Natural killer cell treated with Interleukin-12 subunit alpha and Interleukin-12 subunit beta and Interleukin-15 and Interleukin-18, amount 100 ng/mL, for 72 hours (primary cell): Measurements from ENCODE around the gene EXD3. TPM values are rescaled to one million over a fixed set of nuclear protein-coding genes. Genes with fewer than 3 reads are reported as not detected.

Experiments
- ATAC-seq, 2 donors: fragments of 150-1000 bp; cut with Tn5 transposase in 1 of 2; sonication (Bioruptor Pico), chemical (Tn5 transposase) in 1 of 2; 2 replicates each; pipeline ENCODE4 v1.10.0; 2021
- DNase-seq: peaks from one replicate; pipeline ENCODE4 v3.0.0; 2022; ENCODE audit warnings: low spot score
- H3K27ac Mint-ChIP-seq, 2 donors: 1 replicate in 1 of 2; 2 replicates in 1 of 2; pipeline ENCODE4 v1.8.0; 2022; ENCODE audit warnings: mixed read lengths in 2 of 2, mild to moderate bottlenecking in 1 of 2, moderate library complexity in 1 of 2
- H3K27me3 Mint-ChIP-seq, 2 donors: 1 replicate in 1 of 2; 2 replicates in 1 of 2; pipeline ENCODE4 v1.8.0; 2022; ENCODE audit warnings: mixed read lengths in 2 of 2
- H3K36me3 Mint-ChIP-seq: one replicate; pipeline ENCODE4 v1.8.0; 2022; ENCODE audit warnings: mixed read lengths
- H3K4me1 Mint-ChIP-seq, 2 donors: 1 replicate in 1 of 2; 2 replicates in 1 of 2; pipeline ENCODE4 v1.8.0; 2022; ENCODE audit warnings: low read depth in 2 of 2, mixed read lengths in 2 of 2, mild to moderate bottlenecking in 1 of 2
- H3K4me3 Mint-ChIP-seq: one replicate; pipeline ENCODE4 v1.8.0; 2022; ENCODE audit warnings: mixed read lengths
- H3K9me3 Mint-ChIP-seq: 2 replicates; pipeline ENCODE4 v1.8.0; 2022; ENCODE audit warnings: mixed read lengths
- total RNA-seq, 2 donors: library from RNA; stranded (reverse); gene quantifications; one replicate each; pipeline ENCODE4 v1.2.3, GENCODE V29; 2022

The EXD3 gene
- total RNA-seq, 2 donors from 2014 or later = 7.6 to 7.9 TPM

GRCh38 chr9:137447722-137448601, 25.0 kb upstream of the EXD3 start:
- DNase-seq (peak; percentile 37), ATAC-seq (no peak)
- H3K4me3 Mint-ChIP-seq = no peak overlapping the region
- no peaks in the 10 kb centered on the region for H3K36me3 Mint-ChIP-seq
- no peak overlapping the region for H3K27ac Mint-ChIP-seq
- no peaks in the 10 kb centered on the region for H3K9me3 Mint-ChIP-seq
- peaks cover 14 to 25% of the 10 kb centered on the region in 2 donors for H3K4me1 Mint-ChIP-seq
- peaks cover 5 to 7% of the 10 kb centered on the region in 2 donors for H3K27me3 Mint-ChIP-seq

DNA sequence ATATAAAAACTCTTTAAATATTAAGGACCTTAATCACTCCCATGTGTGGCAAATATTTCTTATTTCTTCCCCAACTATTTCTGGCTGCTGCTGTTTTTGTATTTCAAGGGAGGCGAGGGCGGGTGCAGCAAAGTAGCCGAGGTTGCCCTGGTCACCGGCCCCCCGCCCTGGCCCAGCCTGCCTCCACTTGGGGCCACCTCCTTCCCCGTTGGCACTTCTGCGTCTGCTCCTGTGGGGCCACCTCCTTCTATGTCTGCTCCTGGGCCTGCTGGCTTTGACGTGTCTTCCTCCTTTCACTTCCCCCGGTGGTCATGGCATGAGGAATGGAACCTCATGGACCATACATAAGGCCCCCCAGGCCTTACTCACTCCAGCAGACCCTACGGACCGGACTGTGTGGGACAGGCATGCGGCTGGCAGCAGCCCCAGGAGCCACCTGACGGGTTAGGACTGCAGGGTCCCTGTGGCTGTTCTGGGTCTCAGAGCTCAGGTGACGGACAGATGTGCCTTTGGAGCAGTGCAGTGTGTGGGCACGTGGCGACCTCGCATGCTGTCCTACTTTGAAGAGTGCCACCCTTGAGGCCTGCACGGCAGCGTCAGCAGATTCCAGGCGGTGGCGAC, 24.0 kb upstream of the EXD3 start:
- Mint-ChIP-seq H3K9me3 (no peaks in the 10 kb centered on the region), H3K27me3 (peaks cover 6 to 10% of the 10 kb centered on the region in 2 donors), H3K36me3 (no peaks in the 10 kb centered on the region), H3K4me3 (no peak overlapping the region), H3K4me1 (peaks cover 12 to 21% of the 10 kb centered on the region in 2 donors), H3K27ac (no peak overlapping the region)
- no peak for ATAC-seq
- DNase-seq = peak; percentile 53

GRCh38 chr9:137445930-137446431, 23.0 kb upstream of the EXD3 start:
- Mint-ChIP-seq H3K27ac (no peak overlapping the region), H3K4me3 (no peak overlapping the region), H3K27me3 (peaks cover 8 to 15% of the 10 kb centered on the region in 2 donors), H3K4me1 (peaks cover 12 to 22% of the 10 kb centered on the region in 2 donors), H3K9me3 (no peaks in the 10 kb centered on the region), H3K36me3 (no peaks in the 10 kb centered on the region)
- ATAC-seq (no peak), DNase-seq (peak; percentile 58)

- Mint-ChIP-seq H3K4me3 (no peak overlapping the region), H3K27ac (no peak overlapping the region), H3K27me3 (peaks cover 8 to 15% of the 10 kb centered on the region in 2 donors), H3K36me3 (no peaks in the 10 kb centered on the region), H3K9me3 (no peaks in the 10 kb centered on the region), H3K4me1 (peaks cover 12 to 18% of the 10 kb centered on the region in 2 donors)
- DNase-seq = peak; percentile 76
- ATAC-seq = peak; percentile 83 to 84
Observed at GRCh38 chr9:137445275-137445807, 22.4 kb upstream of the EXD3 start.

DNA sequence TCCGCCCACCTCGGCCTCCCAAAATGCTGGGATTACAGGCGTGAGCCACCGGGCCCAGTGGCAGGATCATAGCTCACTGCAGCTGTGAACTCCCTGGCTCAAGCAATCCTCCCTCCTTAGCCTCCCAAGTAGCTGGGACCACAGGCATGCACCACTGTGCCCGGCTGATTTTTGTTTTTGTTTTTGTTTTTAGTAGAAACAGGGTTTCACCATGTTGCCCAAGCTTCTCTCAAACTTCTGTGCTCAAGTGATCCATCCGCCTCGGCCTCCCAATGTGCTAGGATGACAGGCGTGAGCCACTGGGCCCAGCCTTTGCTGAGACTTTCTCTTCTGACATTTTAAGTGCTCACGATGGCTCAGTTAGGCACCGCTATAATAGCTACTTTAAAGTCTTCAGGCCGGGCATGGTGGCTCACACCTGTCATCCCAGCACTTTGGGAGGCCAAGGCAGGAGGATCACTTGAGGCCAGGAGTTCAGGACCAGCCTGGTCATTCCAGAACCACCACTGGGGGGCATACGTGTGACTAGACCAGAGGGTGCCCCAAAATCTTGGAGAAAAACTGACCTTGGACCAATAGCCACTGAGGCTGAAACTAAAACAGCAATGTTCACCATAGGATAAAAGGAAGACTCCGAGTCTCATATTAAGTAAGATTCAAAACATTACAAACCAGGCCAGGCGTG, 21.3 kb upstream of the EXD3 start:
- Mint-ChIP-seq H3K4me1 (peaks cover 12 to 18% of the 10 kb centered on the region in 2 donors), H3K36me3 (no peaks in the 10 kb centered on the region), H3K27ac (no peak overlapping the region), H3K9me3 (no peaks in the 10 kb centered on the region), H3K27me3 (peaks cover 10 to 15% of the 10 kb centered on the region in 2 donors), H3K4me3 (no peak overlapping the region)
- no peak for ATAC-seq
- DNase-seq = peak; percentile 39

DNA sequence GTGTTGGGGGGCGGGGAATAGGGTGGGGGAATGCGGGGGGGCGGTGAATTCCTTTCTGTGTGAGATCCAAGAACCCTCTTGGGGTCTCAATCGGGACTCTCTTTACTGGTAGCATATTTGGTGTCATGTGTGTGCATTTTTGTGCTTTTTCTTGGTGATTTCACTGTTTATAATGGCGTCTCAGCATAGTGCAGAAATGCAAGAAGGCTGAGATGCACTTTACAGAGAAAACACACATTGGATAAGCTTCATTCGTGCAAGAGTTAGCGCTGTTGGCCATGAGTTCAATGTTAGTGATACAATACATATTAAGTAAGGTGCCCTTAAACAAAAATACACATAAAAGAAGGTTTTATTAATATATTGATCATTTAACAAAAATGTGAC, 19.0 kb upstream of the EXD3 start:
- ATAC-seq = no peak
- Mint-ChIP-seq H3K9me3 (no peaks in the 10 kb centered on the region), H3K4me3 (peak overlapping the region; percentile 74), H3K27me3 (peaks cover 10 to 15% of the 10 kb centered on the region in 2 donors), H3K27ac (no peak overlapping the region), H3K36me3 (no peaks in the 10 kb centered on the region), H3K4me1 (peaks cover 12 to 15% of the 10 kb centered on the region in 2 donors)
- DNase-seq = no peak

GRCh38 chr9:137441289-137441934, 18.4 kb upstream of the EXD3 start, which contains the start of gene ENTPD8:
TSS of gene ENTPD8 (minus strand) at chr9:137441357. CDS start at chr9:137438285, 3,072 bp downstream.
- no peaks in the 10 kb centered on the region for H3K36me3 Mint-ChIP-seq
- DNase-seq = no peak
- H3K4me1 Mint-ChIP-seq = peaks cover 12 to 13% of the 10 kb centered on the region in 2 donors
- H3K9me3 Mint-ChIP-seq = no peaks in the 10 kb centered on the region
- peak within 1 kb of the TSS; percentile 74 for H3K4me3 Mint-ChIP-seq
- peaks cover 10 to 15% of the 10 kb centered on the region in 2 donors for H3K27me3 Mint-ChIP-seq
- peak in 1 of 2 donors; percentile 55 for ATAC-seq
- H3K27ac Mint-ChIP-seq = no peak within 1 kb of the TSS

- Mint-ChIP-seq H3K4me1 (peaks cover 5 to 6% of the 10 kb centered on the region in 2 donors), H3K27me3 (peaks cover 8 to 15% of the 10 kb centered on the region in 2 donors), H3K27ac (no peak overlapping the region), H3K9me3 (no peaks in the 10 kb centered on the region), H3K4me3 (peak overlapping the region; percentile 44), H3K36me3 (no peaks in the 10 kb centered on the region)
- no peak for DNase-seq
- no peak for ATAC-seq
Observed at GRCh38 chr9:137439158-137439714, 16.3 kb upstream of the EXD3 start.

- no peak for ATAC-seq
- Mint-ChIP-seq H3K36me3 (no peaks in the 10 kb centered on the region), H3K27ac (no peak overlapping the region), H3K9me3 (no peaks in the 10 kb centered on the region), H3K27me3 (peaks cover 8 to 12% of the 10 kb centered on the region in 2 donors), H3K4me3 (no peak overlapping the region), H3K4me1 (peaks cover 5 to 6% of the 10 kb centered on the region in 2 donors)
- peak; percentile 60 for DNase-seq
Observed at GRCh38 chr9:137438591-137439157, 15.7 kb upstream of the EXD3 start.

DNA sequence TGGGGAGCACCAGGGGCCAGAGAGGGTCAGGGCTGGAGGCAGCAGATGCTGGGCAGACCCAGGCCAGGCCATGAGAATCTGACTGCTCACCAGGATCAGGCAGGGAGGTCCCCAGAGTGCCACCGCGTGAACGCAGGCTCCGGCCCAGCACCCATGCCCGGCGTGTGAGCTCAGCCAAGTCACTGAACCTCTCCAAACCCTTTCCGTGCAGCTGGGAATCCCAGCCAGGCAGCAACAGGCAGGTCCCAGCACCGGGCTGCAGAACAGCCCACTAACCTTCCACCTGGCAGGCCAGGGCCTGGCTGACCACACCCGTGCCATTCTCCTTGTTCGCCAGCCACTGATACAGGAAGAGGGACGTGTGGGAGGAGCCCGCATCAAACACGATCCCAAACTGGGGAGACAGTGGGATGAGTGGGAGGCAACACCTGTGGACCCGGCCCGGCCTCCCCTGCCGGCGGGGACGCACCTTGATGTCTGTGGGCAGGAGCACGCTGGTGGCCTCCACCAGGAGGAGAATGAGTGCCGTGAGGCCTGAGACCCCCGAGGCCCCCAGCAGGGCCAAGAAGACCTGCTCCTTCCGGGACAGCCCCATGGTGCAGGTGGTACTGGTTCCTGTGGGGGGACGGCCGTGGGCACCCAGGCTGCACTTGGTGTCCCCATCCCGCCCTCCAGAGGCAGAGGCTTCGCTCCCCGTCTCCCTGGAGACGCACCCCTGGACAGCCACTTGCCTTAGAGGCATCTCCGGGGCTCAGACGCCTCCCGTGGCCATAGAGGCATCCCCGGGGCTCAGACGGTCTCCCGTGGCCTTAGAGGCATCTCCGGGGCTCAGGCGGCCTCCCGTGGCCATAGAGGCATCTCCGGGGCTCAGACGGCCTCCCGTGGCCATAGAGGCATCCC, 15.0 kb upstream of the EXD3 start:
- H3K36me3 Mint-ChIP-seq = no peaks in the 10 kb centered on the region
- H3K4me3 Mint-ChIP-seq = no peak overlapping the region
- no peaks in the 10 kb centered on the region for H3K9me3 Mint-ChIP-seq
- peaks cover 5 to 6% of the 10 kb centered on the region in 2 donors for H3K4me1 Mint-ChIP-seq
- no peak for ATAC-seq
- no peak for DNase-seq
- H3K27ac Mint-ChIP-seq = no peak overlapping the region
- peaks cover 5 to 8% of the 10 kb centered on the region in 2 donors for H3K27me3 Mint-ChIP-seq

GRCh38 chr9:137436761-137437600, 14.0 kb upstream of the EXD3 start:
- Mint-ChIP-seq H3K27ac (no peak overlapping the region), H3K4me3 (no peak overlapping the region), H3K9me3 (no peaks in the 10 kb centered on the region), H3K27me3 (peaks cover 5% of the 10 kb centered on the region in 2 donors), H3K4me1 (peaks cover 4 to 6% of the 10 kb centered on the region in 2 donors), H3K36me3 (no peaks in the 10 kb centered on the region)
- ATAC-seq (no peak), DNase-seq (no peak)
